Astrocyte of the cerebellum (primary cell): ENCODE data around the gene MAGI1.

Source experiments
- DNase-seq: peaks from one replicate; pipeline ENCODE4 v3.0.0-alpha.2; 2011; ENCODE audit warnings: low read depth
- H3K4me3 ChIP-seq: 2 replicates; pipeline ENCODE4 v1.5.1; 2011; ENCODE audit warnings: mild to moderate bottlenecking, low read depth, low read length, moderate library complexity
- CTCF ChIP-seq: IDR thresholded peaks from 2 replicates; pipeline ENCODE4 v1.5.1; 2012; ENCODE audit warnings: low read length, low read depth, moderate library complexity, mild to moderate bottlenecking; ENCODE audit errors: missing control alignments
- in situ Hi-C: cut with HindIII; loops from 2 replicates; pipeline ENCODE4 v1.10.0; 2017; ENCODE audit warnings: low sequenced_read_pairs

The MAGI1 gene

DNA sequence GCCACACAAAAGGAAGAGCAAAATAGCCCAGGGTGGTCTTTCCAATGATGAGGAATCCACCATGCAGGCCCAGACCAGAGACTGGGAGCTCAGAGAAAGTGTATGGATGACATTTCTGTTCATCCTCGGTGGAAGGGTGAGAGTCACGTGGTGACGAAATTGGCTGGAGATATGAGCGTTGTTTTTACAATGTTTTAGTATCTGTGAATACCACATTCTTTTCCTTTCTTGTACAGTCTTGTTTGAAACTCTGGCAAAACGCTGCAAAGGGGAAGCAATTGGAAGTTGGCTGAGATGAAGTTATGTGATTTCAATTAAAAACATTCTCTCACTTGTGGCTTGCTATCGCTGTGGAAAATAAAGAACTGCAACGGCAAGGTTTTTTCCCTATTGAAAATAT is 137.5 kb downstream of the MAGI1 start:
- in situ Hi-C loops, result loop anchor here (5.0 kb wide), 2 partner anchors 61 to 69 kb away; no protein-coding TSS in a partner anchor
- no peak for DNase-seq
- no peak for TF ChIP-seq CTCF
- H3K4me3 ChIP-seq, result no peak overlapping the region

GRCh38 chr3:65899226-65899625 is 139.5 kb downstream of the MAGI1 start:
- H3K4me3 ChIP-seq, result no peak overlapping the region
- in situ Hi-C loops, result no loop called here
- no peak for TF ChIP-seq CTCF
- DNase-seq, result no peak

GRCh38 chr3:65897766-65898165 is 141.0 kb downstream of the MAGI1 start:
- H3K4me3 ChIP-seq, result no peak overlapping the region
- no peak for TF ChIP-seq CTCF
- no peak for DNase-seq
- in situ Hi-C loops, result no loop called here

GRCh38 chr3:65896321-65896720 is 142.4 kb downstream of the MAGI1 start:
- no peak for DNase-seq
- in situ Hi-C loops, result no loop called here
- H3K4me3 ChIP-seq, result no peak overlapping the region
- TF ChIP-seq CTCF, result no peak

DNA sequence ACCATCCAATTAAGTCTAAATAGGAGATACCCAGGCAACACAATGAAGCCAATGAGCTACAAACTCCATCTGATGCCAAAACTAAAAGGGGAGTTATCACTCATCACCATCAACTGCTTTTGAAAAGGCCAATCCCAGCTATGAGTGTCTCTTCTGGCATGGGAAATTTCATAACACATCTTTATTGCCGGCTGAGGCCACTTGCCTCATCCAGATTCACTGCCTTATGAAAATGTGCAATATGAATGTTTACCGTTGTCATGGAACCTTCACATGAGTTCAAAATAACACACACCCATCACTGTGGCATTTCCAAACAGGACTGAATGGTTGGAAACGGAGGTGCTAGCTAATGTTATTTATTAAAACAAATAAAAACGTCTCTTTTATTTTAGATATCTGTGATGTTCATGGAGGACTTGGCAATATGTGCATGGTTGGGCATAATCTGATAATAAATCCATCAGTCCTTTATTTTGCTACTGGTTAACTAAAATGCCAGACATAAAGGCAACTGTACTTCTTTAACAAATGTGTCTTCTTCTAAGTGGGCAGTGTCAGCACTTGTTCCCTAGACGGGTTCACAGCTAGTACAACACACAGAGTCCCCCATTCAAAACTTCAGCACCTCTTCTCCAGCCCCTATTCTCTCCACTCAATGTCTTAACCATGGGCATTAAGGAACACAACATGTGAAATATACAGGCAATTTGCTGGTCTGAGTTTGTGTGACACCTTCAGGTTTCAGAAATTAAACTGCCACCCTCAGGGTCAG is 143.9 kb downstream of the MAGI1 start:
- DNase-seq, result no peak
- in situ Hi-C loops, result no loop called here
- TF ChIP-seq CTCF, result no peak
- H3K4me3 ChIP-seq, result no peak overlapping the region

DNA sequence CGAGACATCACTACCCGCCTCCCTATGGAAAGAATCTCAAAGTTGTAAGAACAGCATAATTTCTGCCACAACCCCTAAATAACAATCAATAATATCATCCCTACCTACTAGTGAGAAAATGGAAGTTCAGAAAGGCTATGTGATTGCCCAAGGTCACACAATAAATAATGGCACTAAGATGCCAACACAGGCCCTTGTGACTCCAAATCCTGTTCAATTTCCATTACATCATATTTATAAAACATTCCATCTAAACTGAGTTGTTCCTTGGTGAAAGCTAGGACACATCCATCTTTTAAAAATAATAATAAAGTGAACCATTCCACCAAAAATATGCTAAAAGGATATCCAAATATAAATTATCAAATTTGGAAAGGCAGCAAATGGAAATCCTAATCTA is 144.6 kb downstream of the MAGI1 start:
- in situ Hi-C loops, result no loop called here
- DNase-seq, result no peak
- no peak for TF ChIP-seq CTCF
- H3K4me3 ChIP-seq, result no peak overlapping the region
